K562 (cell line): ENCODE data around the gene PRDM16. TPM values are rescaled to one million over a fixed set of nuclear protein-coding genes. Genes with fewer than 3 reads are reported as not detected.

Experiments
- ATAC-seq: fragments of 200-7000 bp; cut with Tn5 transposase; 3 replicates; pipeline ENCODE4 v1.9.1; 2020; ENCODE audit warnings: moderate library complexity
- BruUV-seq: library from RNA; stranded (reverse); fragments of 400-500 nt; replicated peaks from 2 replicates; lab custom pipeline; 2021; lab: Mats Ljungman, UMichigan
- CTCF ChIA-PET: fragments of 300-600 bp; formaldehyde crosslinking; extraction: SDS; loops from one replicate; lab custom pipeline; 2021; ENCODE audit warnings: low intra/inter-chr PET ratio; lab: Yijun Ruan, JAX
- POLR2A ChIA-PET: fragments of 300-600, 350-650 bp; sonication (Branson Sonifier 250); formaldehyde crosslinking; extraction: SDS; loops from one replicate; lab custom pipeline; 2021; ENCODE audit warnings: antibody characterized with exemption, inconsistent platforms; lab: Yijun Ruan, JAX
- DNase-seq, 4 experiments: peaks; one replicate each; pipeline versions ENCODE4 v3.0.0 to v3.0.0-alpha.2; 2011 to 2018; ENCODE audit warnings: low spot score in 3 of 4, mixed read lengths in 3 of 4; ENCODE audit errors: extremely low read depth in 1 of 4
- FAIRE-seq: peaks from 2 replicates; lab custom pipeline; 2011; peaks lifted over from hg19 to GRCh38; lab: Jason Lieb, UNC
- H2AFZ ChIP-seq: 2 replicates; pipeline ENCODE4 v1.6.0; 2011; ENCODE audit warnings: low read depth, low read length, control low read depth, inconsistent platforms
- H3K27ac ChIP-seq: fragments of 200-600 bp; 3 replicates; pipeline ENCODE4 v1.8.0; 2011; ENCODE audit warnings: low read depth, mild to moderate bottlenecking, control low read depth, inconsistent platforms, low read length, moderate library complexity, mixed read lengths; ENCODE audit errors: extremely low read depth
- H3K27me3 ChIP-seq, 2 experiments: fragments of 300-600 bp in 1 of 2; 2 replicates in 1 of 2; 3 replicates in 1 of 2; pipeline versions ENCODE4 v1.6.0 to v1.8.0; 2011; ENCODE audit warnings: inconsistent platforms in 2 of 2, low read length in 2 of 2, mild to moderate bottlenecking in 1 of 2, mixed read lengths in 1 of 2, moderate library complexity in 1 of 2; ENCODE audit not compliant: control insufficient read depth in 2 of 2, insufficient read depth in 2 of 2
- H3K36me3 ChIP-seq: fragments of 300-600 bp; 3 replicates; pipeline ENCODE4 v1.8.0; 2011; ENCODE audit warnings: mild to moderate bottlenecking, low read length, inconsistent platforms; ENCODE audit not compliant: control insufficient read depth, insufficient read depth
- H3K4me1 ChIP-seq, 2 experiments: fragments of 200-600 bp in 1 of 2; replicated peaks in 1 of 2; 2 replicates in 1 of 2; 3 replicates in 1 of 2; pipeline versions ENCODE4 v1.5.1 to v1.8.0; 2011; ENCODE audit warnings: inconsistent platforms in 2 of 2, low read length in 2 of 2, mild to moderate bottlenecking in 1 of 2, mixed read lengths in 1 of 2, moderate library complexity in 1 of 2; ENCODE audit not compliant: control insufficient read depth in 2 of 2, insufficient read depth in 2 of 2
- H3K4me2 ChIP-seq: 2 replicates; pipeline ENCODE4 v1.6.1; 2011; ENCODE audit warnings: low read length, control low read depth, inconsistent platforms, mixed read lengths; ENCODE audit not compliant: insufficient read depth
- H3K4me3 ChIP-seq: fragments of 200-600 bp; sonication (generic), shearing (Covaris generic); 2 replicates; pipeline ENCODE4 v1.5.1; 2016; ENCODE audit warnings: control low read depth, inconsistent platforms
- H3K79me2 ChIP-seq: fragments of 200-600 bp; 3 replicates; pipeline ENCODE4 v1.8.0; 2011; ENCODE audit warnings: low read length, inconsistent platforms; ENCODE audit not compliant: control insufficient read depth, insufficient read depth
- H3K9ac ChIP-seq, 2 experiments: 2 replicates each; pipeline versions ENCODE4 v1.6.0 to v1.6.1; 2011; ENCODE audit warnings: low read depth in 2 of 2, low read length in 2 of 2, control low read depth in 1 of 2, inconsistent platforms in 1 of 2, mild to moderate bottlenecking in 1 of 2, mixed read lengths in 1 of 2; ENCODE audit not compliant: insufficient read depth in 1 of 2
- H3K9me1 ChIP-seq: one replicate; pipeline ENCODE4 v1.6.0; 2011; ENCODE audit warnings: inconsistent platforms, mild to moderate bottlenecking, low read length, moderate library complexity; ENCODE audit not compliant: control insufficient read depth, insufficient read depth
- H3K9me3 ChIP-seq: replicated peaks from 2 replicates; pipeline ENCODE4 v1.5.1; 2011; ENCODE audit warnings: low read depth, low read length, inconsistent platforms; ENCODE audit not compliant: control insufficient read depth, insufficient read depth
- H4K20me1 ChIP-seq: replicated peaks from 2 replicates; pipeline ENCODE4 v1.6.1; 2011; ENCODE audit warnings: low read length, inconsistent platforms, mixed read lengths; ENCODE audit not compliant: control insufficient read depth, insufficient read depth
- BHLHE40 ChIP-seq: IDR thresholded peaks from 2 replicates; pipeline ENCODE4 v1.6.1; 2011; ENCODE audit warnings: low read length, improper control_type of control experiment
- BRD4 ChIP-seq: fragments of 200-600 bp; sonication (generic); IDR thresholded peaks from 2 replicates; pipeline ENCODE4 v1.6.1; 2017; ENCODE audit warnings: inconsistent platforms
- CXXC5 ChIP-seq: fragments of 250-450 bp; sonication (Bioruptor Pico); IDR thresholded peaks from 2 replicates; pipeline ENCODE4 v1.8.0; 2022; ENCODE audit warnings: inconsistent platforms, mild to moderate bottlenecking, moderate library complexity
- HDAC6 ChIP-seq: IDR thresholded peaks from 2 replicates; pipeline ENCODE4 v1.6.1; 2012; ENCODE audit warnings: low read depth, mild to moderate bottlenecking, control low read depth, inconsistent platforms, low read length, moderate library complexity
- HMGN3 ChIP-seq: IDR thresholded peaks from 2 replicates; pipeline ENCODE4 v1.6.1; 2011; ENCODE audit warnings: borderline replicate concordance, low read depth, mild to moderate bottlenecking, mixed read lengths, low read length; ENCODE audit not compliant: insufficient read length; ENCODE audit errors: extremely low read depth
- NEUROD1 ChIP-seq: fragments of 150-350 bp; IDR thresholded peaks from 2 replicates; pipeline ENCODE4 v1.6.1; 2014; ENCODE audit warnings: borderline replicate concordance, low read length, low read depth; ENCODE audit not compliant: partially characterized antibody
- SOX6 ChIP-seq: fragments of 450-650 bp; IDR thresholded peaks from 2 replicates; pipeline ENCODE4 v1.6.1; 2014; ENCODE audit warnings: mild to moderate bottlenecking
- SPI1 ChIP-seq: IDR thresholded peaks from 2 replicates; pipeline ENCODE4 v1.6.1; 2011; ENCODE audit warnings: low read depth, low read length, control low read depth, borderline replicate concordance
- TAF9B ChIP-seq: fragments of 450-650 bp; IDR thresholded peaks from 2 replicates; pipeline ENCODE4 v1.6.1; 2018; ENCODE audit warnings: mild to moderate bottlenecking; ENCODE audit not compliant: partially characterized antibody
- ZBED1 ChIP-seq: IDR thresholded peaks from 2 replicates; pipeline ENCODE4 v1.6.1; 2014
- ZBTB1 ChIP-seq: sonication (generic); formaldehyde crosslinking; IDR thresholded peaks from 2 replicates; pipeline ENCODE4 v1.8.1; 2023; ENCODE audit warnings: missing genetic modification reagents, low read depth, mild to moderate bottlenecking, borderline replicate concordance
- ZC3H8 ChIP-seq: fragments of 450-650 bp; IDR thresholded peaks from 2 replicates; pipeline ENCODE4 v1.6.1; 2017
- ZNF444 ChIP-seq: fragments of 250-450 bp; sonication (Bioruptor Pico); IDR thresholded peaks from 2 replicates; pipeline ENCODE4 v1.4.0; 2020; ENCODE audit warnings: mild to moderate bottlenecking, moderate library complexity
- ZNF644 ChIP-seq: fragments of 200-800 bp; sonication (Bioruptor generic); IDR thresholded peaks from 2 replicates; pipeline ENCODE4 v1.6.1; 2016; ENCODE audit warnings: low read depth, missing genetic modification characterization, missing compliant biosample characterization
- ZNF695 ChIP-seq: fragments of 450-650 bp; formaldehyde crosslinking; IDR thresholded peaks from 2 replicates; pipeline ENCODE4 v1.4.0; 2020; ENCODE audit warnings: mild to moderate bottlenecking, moderate library complexity
- WGBS: fragments of 100-300 bp; shearing (Covaris generic); methylation state at CpG from one replicate; pipeline ENCODE4 v1.1.6; 2016; ENCODE audit warnings: low coverage, mixed read lengths; ENCODE audit not compliant: insufficient coverage; ENCODE audit errors: missing lambda C conversion rate; 5-methylcytosine and 5-hydroxymethylcytosine counted together
- in situ Hi-C: fragments of 300-500 bp; cut with MboI; formaldehyde crosslinking; loops from 4 replicates; pipeline ENCODE4 v1.15.0; 2018; ENCODE audit warnings: inconsistent platforms, mixed read lengths
- intact Hi-C: fragments of 100-400 bp; cut with micrococcal nuclease; formaldehyde crosslinking; loops from 2 replicates; pipeline ENCODE4 v1.14.2; 2022
- polyA plus RNA-seq, 8 experiments: library from polyadenylated mRNA; depleted of rRNA in 4 of 8; stranded (reverse) in 5 of 8; unstranded in 3 of 8; fragments of >200 nt; fragmentation: Nextera tagmentation in 2 of 8; fragmentation: Illumina TruSeq in 1 of 8; extraction: Ambion mirVana in 2 of 8; extraction: Trizol in 1 of 8; gene quantifications; 2 replicates each; pipeline versions ENCODE4 v1.2.1 to v1.2.3, GENCODE V29; 2011 to 2014; ENCODE audit warnings: inconsistent platforms in 1 of 8, missing spikeins in 1 of 8
- total RNA-seq, 7 experiments: library from RNA; depleted of rRNA in 6 of 7; stranded (reverse); fragments of >200 nt in 6 of 7; fragmentation: Illumina TruSeq in 2 of 7; extraction: Trizol in 2 of 7; gene quantifications; 2 replicates each; pipeline versions ENCODE4 v1.2.1 to v1.2.3, GENCODE V29; 2011 to 2021; ENCODE audit warnings: low replicate concordance in 1 of 7
- TF ChIP-seq, protein P1 (sequence below): fragments of 450-650 bp; IDR thresholded peaks from 2 replicates; pipeline ENCODE4 v1.6.1; 2018; ENCODE audit not compliant: partially characterized antibody

PRDM16 gene
- total and polyA plus RNA-seq, 9 of the 15 experiments (the other 6 are each of a cell fraction or from before 2014, with no cell fraction given) = 0.10 to 0.27 TPM; not detected in 7

- BruUV-seq = no TSS peak
- Histone ChIP-seq H3K4me3 (no peak overlapping the region), H3K9me1 (no peaks in the 10 kb centered on the region), H3K9me3 (no peaks in the 10 kb centered on the region), H4K20me1 (peaks cover 9% of the 10 kb centered on the region; the same call in 1 of the 2 replicates), H3K36me3 (no peaks in the 10 kb centered on the region), H2AFZ (no peak overlapping the region), H3K4me2 (no peak overlapping the region), H3K4me1 (peaks cover 0 to 17% of the 10 kb centered on the region in 2 experiments; a peak in 1 of 5 replicates), H3K27me3 (peaks cover 15 to 35% of the 10 kb centered on the region in 2 experiments; a peak in 4 of 5 replicates), H3K9ac (no peak overlapping the region), H3K79me2 (no peaks in the 10 kb centered on the region), H3K27ac (no peak overlapping the region)
- in situ Hi-C loops = no loop called here
- TF ChIP-seq SOX6 = no peak
- TF ChIP-seq BRD4 = no peak
- no peak for TF ChIP-seq HMGN3
- TF ChIP-seq ZC3H8 = no peak
- TF ChIP-seq NEUROD1 = no peak
- TF ChIP-seq ZNF644 (tag) = no peak
- TF ChIP-seq, protein P1, sequence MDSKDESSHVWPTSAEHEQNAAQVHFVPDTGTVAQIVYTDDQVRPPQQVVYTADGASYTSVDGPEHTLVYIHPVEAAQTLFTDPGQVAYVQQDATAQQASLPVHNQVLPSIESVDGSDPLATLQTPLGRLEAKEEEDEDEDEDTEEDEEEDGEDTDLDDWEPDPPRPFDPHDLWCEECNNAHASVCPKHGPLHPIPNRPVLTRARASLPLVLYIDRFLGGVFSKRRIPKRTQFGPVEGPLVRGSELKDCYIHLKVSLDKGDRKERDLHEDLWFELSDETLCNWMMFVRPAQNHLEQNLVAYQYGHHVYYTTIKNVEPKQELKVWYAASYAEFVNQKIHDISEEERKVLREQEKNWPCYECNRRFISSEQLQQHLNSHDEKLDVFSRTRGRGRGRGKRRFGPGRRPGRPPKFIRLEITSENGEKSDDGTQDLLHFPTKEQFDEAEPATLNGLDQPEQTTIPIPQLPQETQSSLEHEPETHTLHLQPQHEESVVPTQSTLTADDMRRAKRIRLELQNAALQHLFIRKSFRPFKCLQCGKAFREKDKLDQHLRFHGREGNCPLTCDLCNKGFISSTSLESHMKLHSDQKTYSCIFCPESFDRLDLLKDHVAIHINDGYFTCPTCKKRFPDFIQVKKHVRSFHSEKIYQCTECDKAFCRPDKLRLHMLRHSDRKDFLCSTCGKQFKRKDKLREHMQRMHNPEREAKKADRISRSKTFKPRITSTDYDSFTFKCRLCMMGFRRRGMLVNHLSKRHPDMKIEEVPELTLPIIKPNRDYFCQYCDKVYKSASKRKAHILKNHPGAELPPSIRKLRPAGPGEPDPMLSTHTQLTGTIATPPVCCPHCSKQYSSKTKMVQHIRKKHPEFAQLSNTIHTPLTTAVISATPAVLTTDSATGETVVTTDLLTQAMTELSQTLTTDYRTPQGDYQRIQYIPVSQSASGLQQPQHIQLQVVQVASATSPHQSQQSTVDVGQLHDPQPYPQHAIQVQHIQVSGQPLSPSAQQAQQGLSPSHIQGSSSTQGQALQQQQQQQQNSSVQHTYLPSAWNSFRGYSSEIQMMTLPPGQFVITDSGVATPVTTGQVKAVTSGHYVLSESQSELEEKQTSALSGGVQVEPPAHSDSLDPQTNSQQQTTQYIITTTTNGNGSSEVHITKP = no peak
- no peak for TF ChIP-seq ZBED1
- TF ChIP-seq SPI1 = no peak
- TF ChIP-seq ZBTB1 = no peak
- TF ChIP-seq ZNF695 = no peak
- no peak for TF ChIP-seq BHLHE40
- no peak for TF ChIP-seq HDAC6
- TF ChIP-seq ZNF444 = no peak
- no peak for TF ChIP-seq TAF9B
- no peak for TF ChIP-seq CXXC5 (CRISPR knock-in tag)
- ChIA-PET POLR2A (no interaction called here), CTCF (no interaction called here)
- DNase-seq (no peak), FAIRE-seq (no peak), ATAC-seq (no peak)
- intact Hi-C loops = no loop called here
- 2% methylated on average over 7 of the region's 9 CpGs for WGBS
Measured at GRCh38 chr1:3249231-3249630, 180.2 kb downstream of the PRDM16 start.
